OCI-LY7 (cell line): ENCODE data around the gene RCSD1.

ENCODE experiments used
- CTCF ChIP-seq: fragments of 200-600 bp; sonication (generic); conservative IDR thresholded peaks from 2 replicates; pipeline ENCODE4 v1.5.1; 2014; ENCODE audit warnings: mild to moderate bottlenecking, antibody characterized with exemption, low read length, moderate library complexity, mixed read lengths
- EZH2phosphoT487 ChIP-seq: fragments of 200-600 bp; sonication (generic); IDR thresholded peaks from 2 replicates; pipeline ENCODE4 v1.6.1; 2018; ENCODE audit warnings: low read depth, borderline replicate concordance, mild to moderate bottlenecking, mixed run types, antibody characterized with exemption, low read length, moderate library complexity, mixed read lengths

- no peak for TF ChIP-seq CTCF
- no peak for TF ChIP-seq EZH2phosphoT487
These were observed 49.7 kb downstream of the RCSD1 start for GRCh38 chr1:167679714-167680113.
